Measurements from ENCODE around the gene CYTH4. TPM values are rescaled to one million over a fixed set of nuclear protein-coding genes. Genes with fewer than 3 reads are reported as not detected.

The CYTH4 gene
- total and polyA plus RNA-seq, 2 of the 13 experiments (the other 11 are each of a cell fraction or from before 2014, with no cell fraction given): not detected

- no peak for TF ChIP-seq TOPORS (CRISPR knock-in tag; IDR thresholded peaks at IDR 0.05)
- no peak for TF ChIP-seq EEA1 (CRISPR knock-in tag; IDR thresholded peaks at IDR 0.05; ENCODE audit: borderline replicate concordance)
- TF ChIP-seq, protein P1, sequence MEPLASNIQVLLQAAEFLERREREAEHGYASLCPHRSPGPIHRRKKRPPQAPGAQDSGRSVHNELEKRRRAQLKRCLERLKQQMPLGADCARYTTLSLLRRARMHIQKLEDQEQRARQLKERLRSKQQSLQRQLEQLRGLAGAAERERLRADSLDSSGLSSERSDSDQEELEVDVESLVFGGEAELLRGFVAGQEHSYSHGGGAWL (CRISPR knock-in tag; IDR thresholded peaks at IDR 0.05): no peak
- no peak for TF ChIP-seq ATM (IDR thresholded peaks at IDR 0.05; ENCODE audit: borderline replicate concordance)
- no peak for TF ChIP-seq ZNF317 (CRISPR knock-in tag; IDR thresholded peaks at IDR 0.05)
- TF ChIP-seq RBM22 (optimal IDR thresholded peaks at IDR 0.05; ENCODE audit: low read length): no peak
- no peak for TF ChIP-seq NAIF1 (CRISPR knock-in tag; IDR thresholded peaks at IDR 0.05; ENCODE audit: borderline replicate concordance)
- no peak for TF ChIP-seq MAFK (conservative IDR thresholded peaks at IDR 0.05 in 1 of 2, IDR thresholded peaks at IDR 0.05 in 1 of 2; ENCODE audit: low read length in 2 of 2)
- Histone ChIP-seq H3K4me3 (replicated peaks in 1 of 3; ENCODE audit: insufficient read depth in 1 of 3, low read depth in 2 of 3, low read length in 3 of 3) (no peak overlapping the region), H3K36me3 (replicated peaks in 1 of 2; ENCODE audit: control insufficient read depth in 1 of 2, insufficient read depth in 2 of 2, low read length in 2 of 2) (no peaks in the 10 kb centered on the region), H3K27me3 (ENCODE audit: control insufficient read depth in 1 of 2, insufficient read depth in 2 of 2, low read length in 2 of 2) (peaks cover 7 to 14% of the 10 kb centered on the region in 2 experiments; a peak in 3 of 5 replicates), H3K9ac (ENCODE audit: insufficient read depth, low read depth, low read length) (no peak overlapping the region), H3K27ac (ENCODE audit: extremely low read length, insufficient read depth, low read length) (no peak overlapping the region), H3K4me2 (ENCODE audit: low read depth, low read length) (no peak overlapping the region), H3K9me3 (ENCODE audit: low read length) (no peaks in the 10 kb centered on the region), H3K79me2 (ENCODE audit: insufficient read depth, low read length) (no peaks in the 10 kb centered on the region), H2AFZ (ENCODE audit: low read length) (no peak overlapping the region), H3K4me1 (ENCODE audit: insufficient read depth, low read length) (peaks cover 27% of the 10 kb centered on the region), H4K20me1 (ENCODE audit: insufficient read depth, low read length) (no peaks in the 10 kb centered on the region)
- ChIA-PET POLR2A (no interaction called here), CTCF (ENCODE audit: low intra/inter-chr PET ratio, low total read pairs) (interaction anchor here (1.9 to 3.0 kb wide), 3 partner anchors 111 to 139 kb away, joined by 6 to 45 read pairs (median 17); no protein-coding TSS in a partner anchor)
- ATAC-seq (no peak), FAIRE-seq (no peak), DNase-seq (ENCODE audit: low spot score) (no peak)
- 16% methylated on average over 6 of the region's 6 CpGs for WGBS (ENCODE audit: low lambda C conversion rate)
- BruUV-seq (replicated peaks): no TSS peak
- intact Hi-C loops (cut with micrococcal nuclease; ENCODE audit: unreplicated experiment): loop anchor here (1.0 kb wide), 2 partner anchors 113 to 140 kb away; no protein-coding TSS in a partner anchor
- in situ Hi-C loops (cut with HindIII; ENCODE audit: extremely low pct_ligation_motif_present, low pct_unique_long_range_greater_than_20kb): no loop called here
These were observed 35.4 kb downstream of the CYTH4 start for GRCh38 chr22:37317698-37318210.
